Vagina (tissue), 2 donors: ENCODE measurements around the gene SNED1.

Experiments used
- POLR2A ChIP-seq, 2 donors: fragments of 450-650 bp; IDR thresholded peaks; one replicate each; pipeline ENCODE4 v1.6.1; 2017; ENCODE audit warnings: antibody characterized with exemption in 2 of 2, mild to moderate bottlenecking in 2 of 2, moderate library complexity in 2 of 2
- POLR2AphosphoS5 ChIP-seq, 2 donors: sonication (generic); formaldehyde crosslinking; IDR thresholded peaks; one replicate each; pipeline ENCODE4 v1.9.0; 2017; ENCODE audit warnings: antibody characterized with exemption in 2 of 2, mild to moderate bottlenecking in 2 of 2, low read depth in 1 of 2; ENCODE audit not compliant: insufficient read depth in 1 of 2
- TF ChIP-seq, protein P1 (sequence below), 3 experiments: fragments of 450-650 bp in 2 of 3; fragments of 200-600 bp in 1 of 3; sonication (generic) in 1 of 3; IDR thresholded peaks; one replicate each; pipeline ENCODE4 v1.5.1; 2017 to 2019; ENCODE audit warnings: antibody characterized with exemption in 3 of 3, mild to moderate bottlenecking in 2 of 3, moderate library complexity in 2 of 3

DNA sequence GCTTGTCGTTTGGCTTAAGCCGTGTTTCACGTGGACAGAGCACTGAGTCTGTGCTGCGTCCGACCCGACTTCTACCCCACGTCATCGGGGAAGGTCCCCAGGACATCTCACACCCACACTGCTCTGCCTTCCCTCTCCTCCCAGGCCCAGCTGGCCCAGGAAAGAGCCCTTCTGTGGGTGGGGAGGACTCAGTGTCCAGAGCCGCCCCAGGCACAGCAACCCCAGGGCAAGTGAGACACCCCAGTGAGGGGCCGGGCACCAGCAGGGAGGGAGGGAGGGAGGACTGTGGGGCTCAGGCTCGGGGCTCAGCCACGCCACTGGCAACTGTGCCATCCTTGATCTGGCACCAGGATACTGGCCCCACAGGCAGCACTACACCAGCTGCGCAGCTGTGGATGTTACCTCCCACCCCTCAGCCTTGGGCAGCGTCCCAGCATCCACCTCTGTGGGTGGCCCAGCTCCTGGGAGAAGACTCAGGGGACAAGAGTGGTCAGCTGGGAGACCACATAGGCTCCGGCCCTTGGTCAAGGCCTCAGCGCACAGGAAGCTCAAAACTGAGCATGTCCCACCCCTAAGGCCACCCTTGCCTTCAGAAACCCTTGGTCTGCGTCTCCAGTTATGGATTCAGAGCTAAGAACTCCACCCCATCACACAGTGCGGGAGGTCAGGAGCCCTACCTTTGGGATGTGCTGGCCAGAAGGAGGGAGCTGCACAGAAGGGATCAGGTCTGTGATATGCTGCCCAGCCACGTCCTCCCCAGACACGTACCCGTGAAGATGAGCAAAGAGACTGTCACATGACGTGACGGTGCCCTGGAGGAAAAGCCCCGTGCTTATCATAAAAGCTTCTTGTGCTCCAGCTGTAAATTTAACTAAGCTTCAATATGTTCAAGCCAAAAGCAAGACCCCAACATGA, 139.1 kb downstream of the SNED1 start:
- TF ChIP-seq POLR2A (IDR thresholded peaks at IDR 0.05) (no peak), POLR2AphosphoS5 (IDR thresholded peaks at IDR 0.05; ENCODE audit: insufficient read depth in 1 of 2, low read depth in 1 of 2) (no peak)
- TF ChIP-seq, protein P1, sequence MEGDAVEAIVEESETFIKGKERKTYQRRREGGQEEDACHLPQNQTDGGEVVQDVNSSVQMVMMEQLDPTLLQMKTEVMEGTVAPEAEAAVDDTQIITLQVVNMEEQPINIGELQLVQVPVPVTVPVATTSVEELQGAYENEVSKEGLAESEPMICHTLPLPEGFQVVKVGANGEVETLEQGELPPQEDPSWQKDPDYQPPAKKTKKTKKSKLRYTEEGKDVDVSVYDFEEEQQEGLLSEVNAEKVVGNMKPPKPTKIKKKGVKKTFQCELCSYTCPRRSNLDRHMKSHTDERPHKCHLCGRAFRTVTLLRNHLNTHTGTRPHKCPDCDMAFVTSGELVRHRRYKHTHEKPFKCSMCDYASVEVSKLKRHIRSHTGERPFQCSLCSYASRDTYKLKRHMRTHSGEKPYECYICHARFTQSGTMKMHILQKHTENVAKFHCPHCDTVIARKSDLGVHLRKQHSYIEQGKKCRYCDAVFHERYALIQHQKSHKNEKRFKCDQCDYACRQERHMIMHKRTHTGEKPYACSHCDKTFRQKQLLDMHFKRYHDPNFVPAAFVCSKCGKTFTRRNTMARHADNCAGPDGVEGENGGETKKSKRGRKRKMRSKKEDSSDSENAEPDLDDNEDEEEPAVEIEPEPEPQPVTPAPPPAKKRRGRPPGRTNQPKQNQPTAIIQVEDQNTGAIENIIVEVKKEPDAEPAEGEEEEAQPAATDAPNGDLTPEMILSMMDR (IDR thresholded peaks at IDR 0.05): no peak
